SK-N-SH (cell line): ENCODE data around the gene KAT2A. TPM values are rescaled to one million over a fixed set of nuclear protein-coding genes. Genes with fewer than 3 reads are reported as not detected.

Source experiments
- CTCF ChIA-PET: fragments of 300-600, 350-600 bp; formaldehyde crosslinking; extraction: SDS; loops from one replicate; lab custom pipeline; 2021; lab: Yijun Ruan, JAX
- POLR2A ChIA-PET: fragments of 350-600 bp; sonication (Branson Sonifier 250); formaldehyde crosslinking; extraction: SDS; loops from one replicate; lab custom pipeline; 2020; ENCODE audit warnings: antibody characterized with exemption, inconsistent platforms; lab: Yijun Ruan, JAX
- DNase-seq: peaks from one replicate; pipeline ENCODE4 v3.0.0; 2012
- H2AFZ ChIP-seq: fragments of 200-600 bp; sonication (generic); 2 replicates; pipeline ENCODE4 v1.8.1; 2016; ENCODE audit warnings: antibody characterized with exemption, mild to moderate bottlenecking, low read depth
- H3F3A ChIP-seq: fragments of 200-600 bp; sonication (generic); replicated peaks from 2 replicates; pipeline ENCODE3; 2016; ENCODE audit warnings: antibody characterized with exemption, mild to moderate bottlenecking; ENCODE audit not compliant: insufficient read depth
- H3K27ac ChIP-seq, 2 experiments: fragments of 200-500 bp in 1 of 2; fragments of 200-600 bp in 1 of 2; sonication (Bioruptor generic) in 1 of 2; sonication (generic), shearing (Covaris generic) in 1 of 2; 2 replicates each; pipeline versions ENCODE4 v1.5.1 to v1.6.1; 2014 to 2016; ENCODE audit warnings: low read depth in 2 of 2, inconsistent platforms in 1 of 2, low read length in 1 of 2, mild to moderate bottlenecking in 1 of 2, mixed read lengths in 1 of 2
- H3K27me3 ChIP-seq: fragments of 200-600 bp; sonication (generic), shearing (Covaris generic); 2 replicates; pipeline ENCODE4 v1.6.1; 2016; ENCODE audit warnings: mixed run types; ENCODE audit not compliant: insufficient read depth
- H3K36me3 ChIP-seq, 2 experiments: fragments of 200-500 bp in 1 of 2; fragments of 200-600 bp in 1 of 2; sonication (Bioruptor generic) in 1 of 2; sonication (generic) in 1 of 2; replicated peaks in 1 of 2; 2 replicates each; pipeline versions ENCODE3 to v1.5.1; 2014 to 2016; ENCODE audit warnings: low read length in 1 of 2, mild to moderate bottlenecking in 1 of 2; ENCODE audit not compliant: insufficient read depth in 2 of 2, control insufficient read depth in 1 of 2
- H3K4me1 ChIP-seq, 2 experiments: fragments of 200-500 bp in 1 of 2; fragments of 200-600 bp in 1 of 2; sonication (Bioruptor generic) in 1 of 2; sonication (generic), shearing (Covaris generic) in 1 of 2; 2 replicates each; pipeline versions ENCODE4 v1.5.1 to v1.6.1; 2014 to 2016; ENCODE audit warnings: low read depth in 1 of 2, low read length in 1 of 2, mixed run types in 1 of 2; ENCODE audit not compliant: insufficient read depth in 2 of 2, control insufficient read depth in 1 of 2
- H3K4me2 ChIP-seq: fragments of 200-600 bp; sonication (generic), shearing (Covaris generic); 2 replicates; pipeline ENCODE4 v1.6.1; 2017; ENCODE audit warnings: mixed run types
- H3K4me3 ChIP-seq, 2 experiments: fragments of 200-500 bp in 1 of 2; fragments of 200-600 bp in 1 of 2; sonication (Bioruptor generic) in 1 of 2; sonication (generic), shearing (Covaris generic) in 1 of 2; 2 replicates each; pipeline versions ENCODE4 v1.5.1 to v1.8.1; 2014 to 2016; ENCODE audit warnings: low read depth in 2 of 2, inconsistent platforms in 1 of 2, low read length in 1 of 2, mild to moderate bottlenecking in 1 of 2, mixed read lengths in 1 of 2, moderate library complexity in 1 of 2
- H3K79me2 ChIP-seq: fragments of 200-600 bp; sonication (generic); 2 replicates; pipeline ENCODE4 v1.8.1; 2017; ENCODE audit warnings: mild to moderate bottlenecking; ENCODE audit not compliant: insufficient read depth
- H3K9ac ChIP-seq: fragments of 200-600 bp; sonication (generic); 2 replicates; pipeline ENCODE4 v1.6.1; 2017; ENCODE audit warnings: mixed run types
- H3K9me2 ChIP-seq: fragments of 200-600 bp; sonication (generic); 2 replicates; pipeline ENCODE4 v1.6.1; 2017; ENCODE audit warnings: mixed run types
- H3K9me3 ChIP-seq: fragments of 200-600 bp; sonication (generic); 2 replicates; pipeline ENCODE4 v1.6.1; 2017; ENCODE audit warnings: mixed run types, mild to moderate bottlenecking, moderate library complexity
- H4K20me1 ChIP-seq: fragments of 200-600 bp; sonication (generic); 2 replicates; pipeline ENCODE4 v1.6.1; 2017; ENCODE audit warnings: mild to moderate bottlenecking, mixed run types; ENCODE audit not compliant: insufficient read depth
- CHD2 ChIP-seq: fragments of 150-350 bp; IDR thresholded peaks from 2 replicates; pipeline ENCODE4 v1.6.1; 2018; ENCODE audit warnings: low read length; ENCODE audit not compliant: partially characterized antibody
- ELF1 ChIP-seq: IDR thresholded peaks from 2 replicates; pipeline ENCODE4 v1.4.0; 2012
- EZH2phosphoT487 ChIP-seq: fragments of 200-600 bp; sonication (generic); IDR thresholded peaks from 2 replicates; pipeline ENCODE4 v1.6.1; 2017; ENCODE audit warnings: low read depth, mixed run types, mild to moderate bottlenecking, antibody characterized with exemption, moderate library complexity, borderline replicate concordance
- FOXJ3 ChIP-seq: sonication (generic); formaldehyde crosslinking; IDR thresholded peaks from 2 replicates; pipeline ENCODE4 v1.5.1; 2020; ENCODE audit warnings: mild to moderate bottlenecking, missing genetic modification reagents
- FOXM1 ChIP-seq: IDR thresholded peaks from 2 replicates; pipeline ENCODE4 v1.4.0; 2012; ENCODE audit warnings: low read depth, mild to moderate bottlenecking
- GATA2 ChIP-seq: sonication (generic); formaldehyde crosslinking; IDR thresholded peaks from 2 replicates; pipeline ENCODE4 v1.5.0; 2020; ENCODE audit warnings: mild to moderate bottlenecking, missing genetic modification reagents
- MXI1 ChIP-seq: IDR thresholded peaks from 2 replicates; pipeline ENCODE4 v1.6.1; 2012; ENCODE audit warnings: mild to moderate bottlenecking, low read depth, low read length, improper control_type of control experiment
- NFIC ChIP-seq: IDR thresholded peaks from 2 replicates; pipeline ENCODE4 v1.4.0; 2012; ENCODE audit warnings: borderline replicate concordance
- NRF1 ChIP-seq: IDR thresholded peaks from 2 replicates; pipeline ENCODE4 v1.6.1; 2012; ENCODE audit warnings: low read depth, mild to moderate bottlenecking, low read length
- POLR2AphosphoS5 ChIP-seq: IDR thresholded peaks from 2 replicates; pipeline ENCODE4 v1.6.1; 2012; ENCODE audit warnings: low read depth, low read length
- SIN3A ChIP-seq: IDR thresholded peaks from 2 replicates; pipeline ENCODE4 v1.6.1; 2012; ENCODE audit warnings: low read depth, mild to moderate bottlenecking, low read length, moderate library complexity, borderline replicate concordance
- SMC3 ChIP-seq: IDR thresholded peaks from 2 replicates; pipeline ENCODE4 v1.6.1; 2012; ENCODE audit warnings: low read depth, low read length, improper control_type of control experiment
- TEAD4 ChIP-seq: IDR thresholded peaks from 2 replicates; pipeline ENCODE4 v1.4.0; 2012; ENCODE audit warnings: mild to moderate bottlenecking, borderline replicate concordance; ENCODE audit not compliant: insufficient read depth
- YY1 ChIP-seq: IDR thresholded peaks from 2 replicates; pipeline ENCODE4 v1.4.0; 2012; ENCODE audit warnings: low read depth, mild to moderate bottlenecking
- WGBS: methylation state at CpG from one replicate; pipeline ENCODE4 v1.1.6; 2017; ENCODE audit warnings: low lambda C conversion rate; 5-methylcytosine and 5-hydroxymethylcytosine counted together
- polyA plus RNA-seq, 3 experiments: library from polyadenylated mRNA; depleted of rRNA; stranded (reverse); fragments of >200 nt; gene quantifications; 2 replicates each; pipeline ENCODE4 v1.2.3, GENCODE V29; 2012
- TF ChIP-seq, protein P1 (sequence below): IDR thresholded peaks from 2 replicates; pipeline ENCODE4 v1.6.1; 2012; ENCODE audit warnings: mild to moderate bottlenecking, low read depth, low read length, moderate library complexity
- TF ChIP-seq, protein P2 (sequence below): fragments of 200-600 bp; sonication (generic); IDR thresholded peaks from 2 replicates; pipeline ENCODE4 v1.6.1; 2017; ENCODE audit warnings: antibody characterized with exemption, mild to moderate bottlenecking, moderate library complexity

Gene KAT2A
- polyA plus RNA-seq, 1 of the 3 experiments (the other 2 are of a cell fraction) = 45.1 TPM

DNA sequence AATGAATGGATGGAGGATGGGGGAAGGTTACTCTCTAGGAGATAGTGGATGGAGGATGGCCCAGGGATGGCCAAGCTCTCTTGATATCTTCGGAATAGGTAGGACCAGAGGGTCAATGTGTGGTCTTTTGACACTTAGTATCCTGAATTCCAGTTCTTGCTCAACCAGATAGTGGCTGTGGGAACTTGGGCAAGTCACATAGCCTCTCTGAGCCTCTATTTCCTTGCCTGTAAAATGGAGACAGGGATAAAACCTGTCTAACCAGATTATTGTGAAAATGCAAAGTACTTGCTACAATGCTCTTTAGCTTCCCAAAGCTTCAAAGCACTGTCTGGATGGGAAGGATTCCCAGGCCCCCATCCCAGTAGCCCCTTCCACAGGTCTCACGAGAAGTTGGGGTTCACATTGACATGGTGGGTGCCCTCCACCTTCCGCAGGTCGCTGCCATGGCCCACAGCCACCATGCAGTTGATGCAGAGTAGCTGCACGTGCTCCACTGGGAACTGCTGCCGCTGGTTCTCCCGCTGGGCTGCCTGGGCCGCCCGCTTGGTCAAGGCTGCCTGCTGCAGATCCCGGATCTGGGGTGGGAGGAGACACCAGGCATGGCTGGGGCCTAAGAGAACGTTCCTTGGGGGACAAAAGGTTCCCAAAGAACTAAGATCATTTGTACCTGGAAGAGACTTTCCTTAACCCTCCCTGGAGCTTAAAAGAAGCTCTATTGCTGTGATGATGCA, 17.8 kb downstream of the KAT2A start:
- H3K27me3 ChIP-seq = no peaks in the 10 kb centered on the region
- H3K79me2 ChIP-seq = no peaks in the 10 kb centered on the region
- no peaks in the 10 kb centered on the region for H3K36me3 ChIP-seq
- ChIA-PET CTCF (interaction anchor here (1.0 to 29.9 kb wide), 6 partner anchors 15 to 140 kb away, joined by 3 to 496 read pairs (median 22); partner anchors contain the start of genes DNAJC7, KAT2A and NKIRAS2), POLR2A (interaction anchor here (0.8 kb wide), 1 partner anchor 137 kb away, joined by 3 read pairs; the partner anchor contains the start of gene CNP)
- 61% methylated on average over 5 of the region's 11 CpGs for WGBS
- no peaks in the 10 kb centered on the region for H4K20me1 ChIP-seq
- H3F3A ChIP-seq = no peaks in the 10 kb centered on the region
- H3K4me1 ChIP-seq = peaks cover 0 to 8% of the 10 kb centered on the region in 2 experiments; a peak in 1 of 4 replicates
- H3K9ac ChIP-seq = no peak overlapping the region
- H3K9me3 ChIP-seq = no peaks in the 10 kb centered on the region
- H3K4me3 ChIP-seq = no peak overlapping the region
- H2AFZ ChIP-seq = no peak overlapping the region
- H3K27ac ChIP-seq = no peak overlapping the region
- no peak for DNase-seq
- H3K9me2 ChIP-seq = no peaks in the 10 kb centered on the region
- no peak for TF ChIP-seq YY1
- no peak for TF ChIP-seq POLR2AphosphoS5
- no peak for TF ChIP-seq SMC3
- no peak for TF ChIP-seq NFIC
- TF ChIP-seq, protein P1, sequence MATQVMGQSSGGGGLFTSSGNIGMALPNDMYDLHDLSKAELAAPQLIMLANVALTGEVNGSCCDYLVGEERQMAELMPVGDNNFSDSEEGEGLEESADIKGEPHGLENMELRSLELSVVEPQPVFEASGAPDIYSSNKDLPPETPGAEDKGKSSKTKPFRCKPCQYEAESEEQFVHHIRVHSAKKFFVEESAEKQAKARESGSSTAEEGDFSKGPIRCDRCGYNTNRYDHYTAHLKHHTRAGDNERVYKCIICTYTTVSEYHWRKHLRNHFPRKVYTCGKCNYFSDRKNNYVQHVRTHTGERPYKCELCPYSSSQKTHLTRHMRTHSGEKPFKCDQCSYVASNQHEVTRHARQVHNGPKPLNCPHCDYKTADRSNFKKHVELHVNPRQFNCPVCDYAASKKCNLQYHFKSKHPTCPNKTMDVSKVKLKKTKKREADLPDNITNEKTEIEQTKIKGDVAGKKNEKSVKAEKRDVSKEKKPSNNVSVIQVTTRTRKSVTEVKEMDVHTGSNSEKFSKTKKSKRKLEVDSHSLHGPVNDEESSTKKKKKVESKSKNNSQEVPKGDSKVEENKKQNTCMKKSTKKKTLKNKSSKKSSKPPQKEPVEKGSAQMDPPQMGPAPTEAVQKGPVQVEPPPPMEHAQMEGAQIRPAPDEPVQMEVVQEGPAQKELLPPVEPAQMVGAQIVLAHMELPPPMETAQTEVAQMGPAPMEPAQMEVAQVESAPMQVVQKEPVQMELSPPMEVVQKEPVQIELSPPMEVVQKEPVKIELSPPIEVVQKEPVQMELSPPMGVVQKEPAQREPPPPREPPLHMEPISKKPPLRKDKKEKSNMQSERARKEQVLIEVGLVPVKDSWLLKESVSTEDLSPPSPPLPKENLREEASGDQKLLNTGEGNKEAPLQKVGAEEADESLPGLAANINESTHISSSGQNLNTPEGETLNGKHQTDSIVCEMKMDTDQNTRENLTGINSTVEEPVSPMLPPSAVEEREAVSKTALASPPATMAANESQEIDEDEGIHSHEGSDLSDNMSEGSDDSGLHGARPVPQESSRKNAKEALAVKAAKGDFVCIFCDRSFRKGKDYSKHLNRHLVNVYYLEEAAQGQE = no peak
- no peak for TF ChIP-seq ELF1
- TF ChIP-seq NRF1 = no peak
- TF ChIP-seq CHD2 = no peak
- TF ChIP-seq MXI1 = no peak
- TF ChIP-seq EZH2phosphoT487 = no peak
- TF ChIP-seq FOXM1 = no peak
- TF ChIP-seq, protein P2, sequence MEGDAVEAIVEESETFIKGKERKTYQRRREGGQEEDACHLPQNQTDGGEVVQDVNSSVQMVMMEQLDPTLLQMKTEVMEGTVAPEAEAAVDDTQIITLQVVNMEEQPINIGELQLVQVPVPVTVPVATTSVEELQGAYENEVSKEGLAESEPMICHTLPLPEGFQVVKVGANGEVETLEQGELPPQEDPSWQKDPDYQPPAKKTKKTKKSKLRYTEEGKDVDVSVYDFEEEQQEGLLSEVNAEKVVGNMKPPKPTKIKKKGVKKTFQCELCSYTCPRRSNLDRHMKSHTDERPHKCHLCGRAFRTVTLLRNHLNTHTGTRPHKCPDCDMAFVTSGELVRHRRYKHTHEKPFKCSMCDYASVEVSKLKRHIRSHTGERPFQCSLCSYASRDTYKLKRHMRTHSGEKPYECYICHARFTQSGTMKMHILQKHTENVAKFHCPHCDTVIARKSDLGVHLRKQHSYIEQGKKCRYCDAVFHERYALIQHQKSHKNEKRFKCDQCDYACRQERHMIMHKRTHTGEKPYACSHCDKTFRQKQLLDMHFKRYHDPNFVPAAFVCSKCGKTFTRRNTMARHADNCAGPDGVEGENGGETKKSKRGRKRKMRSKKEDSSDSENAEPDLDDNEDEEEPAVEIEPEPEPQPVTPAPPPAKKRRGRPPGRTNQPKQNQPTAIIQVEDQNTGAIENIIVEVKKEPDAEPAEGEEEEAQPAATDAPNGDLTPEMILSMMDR = no peak
- TF ChIP-seq SIN3A = no peak
- no peak for TF ChIP-seq FOXJ3
- no peak for TF ChIP-seq TEAD4
- TF ChIP-seq GATA2 (CRISPR knock-in tag) = no peak
- H3K4me2 ChIP-seq = no peak overlapping the region
